Upper lobe of right lung (tissue), 1 donor: ENCODE results near the gene PLXNA2. TPM values are rescaled to one million over a fixed set of nuclear protein-coding genes. Genes with fewer than 3 reads are reported as not detected.

Experiments
- ATAC-seq: fragments of 200-7000 bp; cut with Tn5 transposase; one replicate; pipeline ENCODE4 v1.9.1; 2020; ENCODE audit warnings: mild to moderate bottlenecking, moderate library complexity
- DNase-seq: peaks from one replicate; pipeline ENCODE4 v3.0.0-alpha.2; 2020
- H3K27ac ChIP-seq: fragments of 200-600 bp; one replicate; pipeline ENCODE4 v1.8.0; 2022
- H3K27me3 ChIP-seq: fragments of 200-600 bp; one replicate; pipeline ENCODE4 v1.8.0; 2022; ENCODE audit warnings: mild to moderate bottlenecking
- H3K36me3 ChIP-seq: fragments of 200-600 bp; one replicate; pipeline ENCODE4 v1.8.0; 2022
- H3K4me1 ChIP-seq: fragments of 200-600 bp; one replicate; pipeline ENCODE4 v1.8.0; 2022
- H3K4me3 ChIP-seq: fragments of 200-600 bp; one replicate; pipeline ENCODE4 v1.8.0; 2022; ENCODE audit warnings: mild to moderate bottlenecking
- H3K9me3 ChIP-seq: fragments of 200-600 bp; one replicate; pipeline ENCODE4 v1.8.0; 2022
- CTCF ChIP-seq: fragments of 200-600 bp; IDR thresholded peaks from one replicate; pipeline ENCODE4 v1.8.0; 2022; ENCODE audit warnings: antibody characterized with exemption
- intact Hi-C: fragments of 100-400 bp; cut with DNase I; formaldehyde crosslinking; loops from one replicate; pipeline ENCODE4 v1.11.0; 2022
- total RNA-seq: library from RNA; stranded (reverse); fragmentation: NEBNext Ultra II Directional; extraction: Animal tissue kit (Norgen Biotek cat#: 25700); gene quantifications from one replicate; pipeline ENCODE4 v1.2.1, GENCODE V29; 2021
- donor health status: DM: no; HTN: yes; CAD: no; lungs with severe emphysema.

The PLXNA2 gene
- total RNA-seq, 1 donor from 2014 or later = 98.5 TPM

GRCh38 chr1:208129487-208129886, 114.7 kb downstream of the PLXNA2 start:
- Histone ChIP-seq H3K27me3 (no peaks in the 10 kb centered on the region), H3K36me3 (no peaks in the 10 kb centered on the region), H3K4me3 (no peak overlapping the region), H3K27ac (no peak overlapping the region), H3K4me1 (no peaks in the 10 kb centered on the region), H3K9me3 (no peaks in the 10 kb centered on the region)
- intact Hi-C loops = no loop called here
- TF ChIP-seq CTCF = no peak
- no peak for DNase-seq
- ATAC-seq = no peak

- ATAC-seq (no peak), DNase-seq (no peak)
- intact Hi-C loops = no loop called here
Measured at GRCh38 chr1:208129060-208129459, 115.1 kb downstream of the PLXNA2 start.

GRCh38 chr1:208127792-208128529, 116.2 kb downstream of the PLXNA2 start:
- TF ChIP-seq CTCF = no peak
- intact Hi-C loops = no loop called here
- no peaks in the 10 kb centered on the region for H3K36me3 ChIP-seq
- H3K27me3 ChIP-seq = no peaks in the 10 kb centered on the region
- ATAC-seq = no peak
- no peak for DNase-seq
- no peak overlapping the region for H3K4me3 ChIP-seq
- H3K9me3 ChIP-seq = no peaks in the 10 kb centered on the region
- H3K4me1 ChIP-seq = no peaks in the 10 kb centered on the region
- no peak overlapping the region for H3K27ac ChIP-seq

More at GRCh38 chr1:208129060-208129459, 115.1 kb downstream of the PLXNA2 start:
- Histone ChIP-seq H3K9me3 (no peaks in the 10 kb centered on the region), H3K27ac (no peak overlapping the region), H3K4me1 (no peaks in the 10 kb centered on the region), H3K36me3 (no peaks in the 10 kb centered on the region), H3K27me3 (no peaks in the 10 kb centered on the region), H3K4me3 (no peak overlapping the region)
- TF ChIP-seq CTCF = no peak

- H3K27ac ChIP-seq = no peak overlapping the region
- H3K4me3 ChIP-seq = no peak overlapping the region
- no peaks in the 10 kb centered on the region for H3K27me3 ChIP-seq
- no peaks in the 10 kb centered on the region for H3K4me1 ChIP-seq
- no peak for TF ChIP-seq CTCF
- no peaks in the 10 kb centered on the region for H3K36me3 ChIP-seq
- DNase-seq (no peak), ATAC-seq (no peak)
- no peaks in the 10 kb centered on the region for H3K9me3 ChIP-seq
- intact Hi-C loops = no loop called here
Measured at GRCh38 chr1:208127284-208127683, 116.9 kb downstream of the PLXNA2 start.

- no peaks in the 10 kb centered on the region for H3K4me1 ChIP-seq
- H3K4me3 ChIP-seq = no peak overlapping the region
- no peak for TF ChIP-seq CTCF
- intact Hi-C loops = no loop called here
- no peaks in the 10 kb centered on the region for H3K36me3 ChIP-seq
- no peak overlapping the region for H3K27ac ChIP-seq
- no peak for ATAC-seq
- DNase-seq = no peak
- H3K27me3 ChIP-seq = no peaks in the 10 kb centered on the region
- no peaks in the 10 kb centered on the region for H3K9me3 ChIP-seq
Measured at GRCh38 chr1:208126108-208126507, 118.1 kb downstream of the PLXNA2 start.
